ENCODE results near the gene HSD17B7. TPM values are rescaled to one million over a fixed set of nuclear protein-coding genes. Genes with fewer than 3 reads are reported as not detected.
A peak's percentile ranks its signal among the peaks of the same experiment; 100 is the strongest.
"Not testable (repeated sequence)": the region's sequence is repeated elsewhere in the genome, so short reads cannot be mapped to it uniquely, and the experiment has no call there.

Gene HSD17B7
- polyA plus RNA-seq (ENCODE audit: insufficient read length): 12.1 TPM

- not testable (repeated sequence) for DNase-seq (ENCODE audit: low read depth)
These were observed at the start of gene HSD17B7 for GRCh38 chr1:162790303-162790984. HSD17B7 (plus strand) TSS chr1:162790702; CDS start chr1:162790801, 99 bp downstream.

- DNase-seq (ENCODE audit: low read depth): no peak
These were observed 49.7 kb upstream of the HSD17B7 start for GRCh38 chr1:162740755-162741154.

GRCh38 chr1:162741574-162741973 is 48.9 kb upstream of the HSD17B7 start:
- DNase-seq (ENCODE audit: low read depth): no peak

- not testable (repeated sequence) for DNase-seq (ENCODE audit: low read depth)
These were observed 44.1 kb upstream of the HSD17B7 start for GRCh38 chr1:162746264-162746942.

- no peak for DNase-seq (ENCODE audit: low read depth)
These were observed 37.4 kb upstream of the HSD17B7 start for GRCh38 chr1:162753001-162753658.

GRCh38 chr1:162753998-162754585 is 36.4 kb upstream of the HSD17B7 start:
- no peak for DNase-seq (ENCODE audit: low read depth)

GRCh38 chr1:162755306-162755705 is 35.2 kb upstream of the HSD17B7 start:
- DNase-seq (ENCODE audit: low read depth): no peak

- DNase-seq (ENCODE audit: low read depth): no peak
These were observed 34.0 kb upstream of the HSD17B7 start for GRCh38 chr1:162756523-162756922.

GRCh38 chr1:162757476-162757875 is 33.0 kb upstream of the HSD17B7 start:
- no peak for DNase-seq (ENCODE audit: low read depth)

- no peak for DNase-seq (ENCODE audit: low read depth)
These were observed 24.7 kb upstream of the HSD17B7 start for GRCh38 chr1:162765788-162766187.

GRCh38 chr1:162772571-162773154 is 17.8 kb upstream of the HSD17B7 start:
- no peak for DNase-seq (ENCODE audit: low read depth)

GRCh38 chr1:162774007-162774406 is 16.5 kb upstream of the HSD17B7 start:
- no peak for DNase-seq (ENCODE audit: low read depth)

GRCh38 chr1:162779043-162779442 is 11.5 kb upstream of the HSD17B7 start:
- no peak for DNase-seq (ENCODE audit: low read depth)

- no peak for DNase-seq (ENCODE audit: low read depth)
These were observed 7.8 kb upstream of the HSD17B7 start for GRCh38 chr1:162782671-162783070.

- not testable (repeated sequence) for DNase-seq (ENCODE audit: low read depth)
These were observed 5.6 kb upstream of the HSD17B7 start for GRCh38 chr1:162784926-162785325.

GRCh38 chr1:162788783-162789182 is 1.7 kb upstream of the HSD17B7 start:
- DNase-seq (ENCODE audit: low read depth): not testable (repeated sequence)

- not testable (repeated sequence) for DNase-seq (ENCODE audit: low read depth)
These were observed 469 bp downstream of the HSD17B7 start for GRCh38 chr1:162790985-162791357.

- not testable (repeated sequence) for DNase-seq (ENCODE audit: low read depth)
These were observed 3.8 kb downstream of the HSD17B7 start for GRCh38 chr1:162794284-162794683.

GRCh38 chr1:162796617-162797279 is 6.2 kb downstream of the HSD17B7 start:
- not testable (repeated sequence) for DNase-seq (ENCODE audit: low read depth)

GRCh38 chr1:162799995-162800830 is 9.7 kb downstream of the HSD17B7 start:
- DNase-seq (ENCODE audit: low read depth): peak; percentile 41
